SH-SY5Y (cell line): Measurements from ENCODE around the gene NAA38.

ENCODE experiments used
- GATA2 ChIP-seq: IDR thresholded peaks from 2 replicates; pipeline ENCODE4 v1.6.1; 2011; ENCODE audit warnings: mild to moderate bottlenecking, low read depth, low read length
- GATA3 ChIP-seq: IDR thresholded peaks from 2 replicates; pipeline ENCODE4 v1.6.1; 2011; ENCODE audit warnings: low read depth, mild to moderate bottlenecking, low read length, moderate library complexity

NAA38 gene

DNA sequence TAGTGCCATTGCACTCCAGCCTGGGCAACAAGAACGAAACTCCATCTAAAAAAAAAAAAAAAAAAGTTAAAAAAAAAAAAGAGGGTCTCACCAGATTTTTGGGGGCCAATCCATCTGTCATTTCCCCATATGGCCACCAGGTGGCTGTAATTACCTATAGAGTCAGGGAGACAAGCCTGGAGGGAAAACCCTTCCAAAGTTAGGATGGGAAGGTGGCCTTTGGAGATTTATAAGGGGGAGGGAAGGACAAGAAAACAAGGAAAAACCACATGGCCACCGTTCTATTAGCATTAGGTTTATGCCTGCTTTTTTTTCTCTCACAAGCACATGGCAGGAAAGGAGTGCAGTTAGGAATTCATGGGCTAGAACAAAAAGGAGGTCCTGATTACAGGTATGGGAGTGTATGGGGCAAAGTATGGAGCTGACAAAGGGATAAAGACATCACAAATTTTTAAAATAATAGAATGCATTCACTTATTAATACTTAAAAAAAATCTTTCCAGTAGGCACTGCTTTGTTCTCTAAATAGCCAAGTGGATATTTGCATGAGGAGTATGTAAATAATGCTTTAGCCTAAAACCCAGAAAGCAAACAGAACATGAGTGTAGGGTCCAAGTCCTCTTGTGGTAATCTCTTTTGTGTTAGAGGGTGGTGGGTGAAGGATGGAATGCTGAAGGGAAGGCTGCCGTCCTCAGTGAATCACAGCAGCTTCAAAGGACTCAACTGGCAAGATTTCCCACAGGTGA, 5.5 kb upstream of the NAA38 start:
- TF ChIP-seq GATA2 (no peak), GATA3 (no peak)

DNA sequence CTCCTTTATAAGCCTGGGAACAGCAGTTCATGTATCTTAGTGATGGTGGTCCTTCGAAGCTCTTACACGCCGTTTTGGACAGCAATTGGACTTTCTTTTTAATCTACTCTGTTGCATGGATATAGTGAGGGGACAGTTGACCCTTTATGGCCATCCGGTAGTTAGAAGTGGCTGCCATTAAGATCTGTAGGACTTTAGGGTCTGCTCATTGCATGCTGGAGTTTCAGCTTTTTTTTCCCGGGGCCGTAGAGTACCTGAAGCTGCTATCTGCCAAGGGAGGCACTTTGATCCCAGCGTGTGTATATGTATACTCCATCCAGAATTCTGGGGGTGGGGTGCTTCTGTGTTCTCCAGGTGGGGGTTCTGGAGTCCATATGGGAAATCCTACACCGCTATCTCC, 1.7 kb upstream of the NAA38 start:
- TF ChIP-seq GATA2 (no peak), GATA3 (no peak)

DNA sequence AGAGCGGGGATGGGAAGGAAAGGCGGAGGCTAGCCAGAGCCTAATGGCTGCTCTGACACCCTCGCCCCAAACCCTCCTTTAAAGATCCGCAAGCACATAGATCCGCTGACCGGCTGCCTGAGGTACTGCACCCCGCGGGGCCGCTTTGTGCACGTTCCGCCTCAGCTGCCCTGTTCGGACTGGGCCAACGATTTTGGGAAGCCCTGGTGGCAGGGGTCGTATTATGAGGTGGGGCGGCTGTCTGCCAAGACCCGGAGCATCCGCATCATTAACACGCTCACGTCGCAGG, 1.1 kb upstream of the NAA38 start:
- no peak for TF ChIP-seq GATA2
- TF ChIP-seq GATA3 = no peak

- peak; percentile 100 for TF ChIP-seq GATA2
- TF ChIP-seq GATA3 = no peak; the same call in none of the 2 replicates
Observed at GRCh38 chr17:7857713-7858521, 558 bp upstream of the NAA38 start, which contains the start of gene CYB5D1. CYB5D1 (plus strand) TSS chr17:7858003; CDS start chr17:7858135, 132 bp downstream.

DNA sequence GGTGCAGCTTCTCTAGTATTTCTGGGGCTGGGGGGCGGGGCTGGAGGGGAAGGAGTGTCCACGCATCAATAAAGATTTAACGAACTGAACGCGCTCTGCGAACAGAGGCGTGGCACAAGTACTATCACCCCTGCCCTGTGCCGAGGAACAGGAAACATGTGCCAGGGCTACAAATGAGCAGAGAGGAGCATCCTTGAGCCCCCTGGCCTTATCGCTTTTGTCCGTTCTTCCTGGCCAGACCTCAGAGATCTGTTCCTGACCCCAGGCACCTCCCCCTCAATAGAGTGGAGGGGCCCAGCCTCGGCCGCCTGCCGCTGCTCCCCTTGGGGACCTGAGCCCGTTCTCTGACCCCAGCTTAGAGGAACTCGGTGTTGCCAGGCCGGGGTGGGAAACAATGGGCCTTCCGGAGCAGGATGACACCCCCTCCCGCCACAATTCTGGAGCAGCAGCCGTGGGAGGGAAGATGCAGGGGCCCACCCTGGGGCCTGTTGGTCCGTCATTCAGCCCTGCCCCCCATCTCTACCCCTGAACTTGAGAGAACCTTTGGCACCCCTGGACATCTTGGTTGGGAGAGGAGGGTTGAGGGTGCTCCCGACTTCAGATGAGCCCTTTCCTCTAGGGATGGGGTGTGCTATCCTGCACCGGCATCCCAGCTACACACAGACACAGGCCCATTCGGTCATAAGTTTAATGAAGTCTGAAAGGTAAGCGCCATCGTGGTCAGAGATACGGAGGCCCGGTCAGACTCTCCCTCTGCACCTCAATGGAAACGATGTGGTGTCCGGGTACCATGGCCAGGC, 1.1 kb downstream of the NAA38 start:
- TF ChIP-seq GATA3 (no peak), GATA2 (no peak)

GRCh38 chr17:7855660-7856010, 1.7 kb downstream of the NAA38 start:
- TF ChIP-seq GATA3 = no peak
- TF ChIP-seq GATA2 = no peak

DNA sequence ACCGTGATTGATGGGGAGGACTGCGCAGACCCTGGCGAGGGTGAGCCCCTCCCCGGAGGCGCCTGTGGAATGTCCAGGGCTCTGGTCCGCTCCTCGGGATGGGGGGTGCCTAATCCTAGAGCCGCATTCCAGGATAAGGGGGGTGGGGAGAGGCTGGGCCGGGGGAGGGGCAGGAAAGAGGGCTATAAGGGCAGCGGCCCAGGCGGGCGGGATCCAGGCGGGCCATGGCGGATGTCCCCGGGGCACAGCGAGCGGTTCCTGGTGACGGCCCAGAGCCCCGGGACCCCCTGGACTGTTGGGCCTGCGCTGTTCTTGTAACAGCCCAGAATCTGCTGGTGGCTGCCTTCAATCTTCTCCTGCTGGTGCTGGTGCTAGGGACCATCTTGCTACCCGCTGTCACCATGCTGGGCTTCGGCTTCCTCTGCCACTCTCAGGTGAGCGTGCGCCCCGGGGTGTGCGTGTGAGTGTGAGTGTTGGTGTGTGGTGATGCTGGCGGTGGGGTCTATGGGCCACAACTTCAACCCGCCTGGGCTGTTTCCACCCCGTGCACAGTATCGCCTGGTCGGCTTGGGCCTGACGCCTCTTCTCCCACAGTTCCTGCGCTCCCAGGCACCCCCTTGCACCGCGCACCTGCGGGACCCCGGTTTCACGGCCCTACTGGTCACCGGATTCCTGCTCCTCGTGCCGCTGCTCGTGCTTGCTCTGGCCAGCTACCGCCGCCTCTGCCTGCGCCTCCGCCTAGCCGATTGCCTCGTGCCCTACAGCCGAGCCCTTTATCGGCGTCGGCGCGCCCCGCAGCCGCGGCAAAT, 2.3 kb downstream of the NAA38 start, which contains the start of gene TMEM88:
Gene TMEM88, plus strand, starts transcription at position 216 of the 809 bp plus-strand sequence. Its CDS starts 9 bp downstream, at position 225.
- no peak for TF ChIP-seq GATA3
- no peak for TF ChIP-seq GATA2

- TF ChIP-seq GATA2 = no peak
- TF ChIP-seq GATA3 = no peak
Observed at GRCh38 chr17:7854078-7854777, 3.1 kb downstream of the NAA38 start.

DNA sequence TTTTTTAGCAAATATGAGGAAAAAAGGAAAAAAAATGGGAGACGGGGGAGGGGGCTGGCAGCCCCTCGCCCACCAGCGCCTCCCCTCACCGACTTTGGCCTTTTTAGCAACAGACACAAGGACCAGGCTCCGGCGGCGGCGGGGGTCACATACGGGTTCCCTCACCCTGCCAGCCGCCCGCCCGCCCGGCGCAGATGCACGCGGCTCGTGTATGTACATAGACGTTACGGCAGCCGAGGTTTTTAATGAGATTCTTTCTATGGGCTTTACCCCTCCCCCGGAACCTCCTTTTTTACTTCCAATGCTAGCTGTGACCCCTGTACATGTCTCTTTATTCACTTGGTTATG, 3.7 kb downstream of the NAA38 start:
- no peak for TF ChIP-seq GATA2
- no peak for TF ChIP-seq GATA3

GRCh38 chr17:7852919-7853690, 4.3 kb downstream of the NAA38 start:
- TF ChIP-seq GATA3 (no peak), GATA2 (no peak)

DNA sequence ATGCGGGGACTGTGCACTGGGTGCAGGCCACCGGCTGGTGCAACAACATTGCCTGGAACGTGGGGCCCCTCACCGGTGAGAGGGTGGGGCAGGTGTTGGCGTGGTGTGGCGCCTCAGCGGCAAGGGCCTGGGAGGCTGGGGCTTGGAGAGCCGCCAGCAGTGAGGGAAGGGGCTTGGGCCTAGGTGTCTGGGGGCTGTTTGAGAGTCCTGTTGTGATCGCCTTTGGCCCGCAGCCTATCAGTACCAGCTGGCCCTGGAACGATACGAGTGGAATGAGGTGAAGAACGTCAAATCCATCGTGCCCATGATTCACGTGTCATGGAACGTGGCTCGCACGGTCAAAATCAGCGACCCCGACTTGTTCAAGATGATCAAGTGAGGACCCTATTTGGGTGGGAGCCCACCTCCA, 5.1 kb downstream of the NAA38 start:
- TF ChIP-seq GATA2 (no peak), GATA3 (no peak)

DNA sequence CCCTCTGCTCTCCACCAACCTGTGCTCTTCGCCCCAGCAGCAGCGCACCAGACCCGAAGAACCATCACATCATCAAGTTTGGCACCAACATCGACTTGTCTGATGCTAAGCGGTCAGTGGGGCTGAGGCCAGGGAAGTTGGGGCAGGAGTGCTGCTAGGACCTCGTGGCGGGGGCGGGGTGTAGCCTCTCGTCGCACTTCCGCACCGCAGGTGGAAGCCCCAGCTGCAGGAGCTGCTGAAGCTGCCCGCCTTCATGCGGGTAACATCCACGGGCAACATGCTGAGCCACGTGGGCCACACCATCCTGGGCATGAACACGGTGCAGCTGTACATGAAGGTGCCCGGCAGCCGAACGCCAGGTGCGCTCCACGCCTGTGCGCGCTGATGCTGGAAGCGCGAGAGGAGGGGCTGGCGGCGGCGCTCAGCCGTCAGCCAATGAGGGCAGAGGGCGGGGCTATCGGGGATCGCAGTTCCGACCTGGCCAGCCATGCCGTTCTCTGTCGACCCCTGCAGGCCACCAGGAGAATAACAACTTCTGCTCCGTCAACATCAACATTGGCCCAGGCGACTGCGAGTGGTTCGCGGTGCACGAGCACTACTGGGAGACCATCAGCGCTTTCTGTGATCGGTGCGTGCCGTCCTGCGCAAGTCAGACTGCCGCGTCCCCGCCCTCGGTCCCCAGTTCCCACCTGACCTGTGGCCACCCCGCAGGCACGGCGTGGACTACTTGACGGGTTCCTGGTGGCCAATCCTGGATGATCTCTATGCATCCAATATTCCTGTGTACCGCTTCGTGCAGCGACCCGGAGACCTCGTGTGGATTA, 5.7 kb downstream of the NAA38 start:
- TF ChIP-seq GATA2 = no peak
- no peak for TF ChIP-seq GATA3
